NT2/D1 (cell line): ENCODE data around the gene ETV2.

Experiments
- SUZ12 ChIP-seq: IDR thresholded peaks from 2 replicates; pipeline ENCODE4 v1.6.1; 2011; ENCODE audit not compliant: insufficient read length, insufficient read depth; ENCODE audit errors: extremely low read depth
- YY1 ChIP-seq: IDR thresholded peaks from 2 replicates; pipeline ENCODE4 v1.6.1; 2011; ENCODE audit not compliant: insufficient read length, insufficient read depth
- ZNF274 ChIP-seq: IDR thresholded peaks from 2 replicates; pipeline ENCODE4 v1.6.1; 2011; ENCODE audit warnings: mild to moderate bottlenecking, low read depth, low read length

DNA sequence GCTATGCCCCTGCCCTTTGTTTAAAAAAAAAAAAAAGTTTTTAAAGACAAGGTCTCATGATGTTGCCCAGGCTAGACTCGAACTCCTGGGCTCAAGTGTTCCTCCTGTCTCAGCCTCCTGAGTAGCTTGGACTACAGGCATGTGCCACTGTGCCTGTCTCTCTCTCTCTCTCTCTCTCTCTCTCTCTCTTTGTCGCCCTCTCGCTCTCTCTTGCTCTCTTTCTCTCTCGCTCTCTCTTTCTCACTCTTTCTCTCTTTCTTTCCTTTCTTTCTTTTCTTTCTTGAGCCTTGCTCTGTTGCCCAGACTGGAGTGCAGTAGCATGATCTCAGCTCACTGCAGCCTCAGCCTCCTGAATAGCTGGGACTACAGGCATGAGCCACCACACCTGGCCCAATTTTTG, 14.1 kb downstream of the ETV2 start:
- TF ChIP-seq YY1 (no peak), SUZ12 (no peak), ZNF274 (no peak)
